ENCODE measurements around the gene ATP5MC2. TPM values are rescaled to one million over a fixed set of nuclear protein-coding genes. Genes with fewer than 3 reads are reported as not detected.

The ATP5MC2 gene
- 78.9 and 95.7 TPM in 2 replicates for total RNA-seq (2013; cell fraction: nucleolus; rRNA removed)
- total RNA-seq (2014; rRNA removed) = 401 and 458 TPM in 2 replicates
- 403 and 422 TPM in 2 replicates for total RNA-seq (2014; rRNA removed; fragmentation: Illumina TruSeq; extraction: Trizol)
- 380 and 418 TPM in 2 replicates for total RNA-seq (2021)
- polyA plus RNA-seq (2011; ENCODE audit: low read depth) = 407 TPM
- polyA plus RNA-seq (2011; rRNA removed) = 202 and 379 TPM in 2 replicates
- polyA plus RNA-seq (2011; cell fraction: cytosol; rRNA removed) = 736 and 802 TPM in 2 replicates
- 242 and 380 TPM in 2 replicates for polyA plus RNA-seq (2011; cell fraction: nucleus; rRNA removed)
- 675 and 683 TPM in 2 replicates for polyA plus RNA-seq (2012)
- polyA plus RNA-seq (2014; fragmentation: Illumina TruSeq; extraction: Trizol) = 642 and 648 TPM in 2 replicates
- 1,000 to 10,000 TPM in 1 of 2 experiments, 100 to 1,000 TPM in 1; 972 to 1,090 TPM for polyA plus RNA-seq (2014; fragmentation: Nextera tagmentation; extraction: Ambion mirVana)
- 470 and 606 TPM in 2 replicates for polyA plus RNA-seq (2014; rRNA removed)
- 100 to 1,000 TPM; 581 to 601 TPM for polyA plus RNA-seq (2016; fragmentation: Nextera tagmentation; extraction: Ambion mirVana)
- polyA minus RNA-seq (2011; rRNA and poly(A)+ RNA removed) = 847 and 1,381 TPM in 2 replicates
- 248 and 263 TPM in 2 replicates for polyA minus RNA-seq (2011; cell fraction: cytosol; rRNA and poly(A)+ RNA removed)
- 163 and 192 TPM in 2 replicates for polyA minus RNA-seq (2011; cell fraction: nucleus; rRNA and poly(A)+ RNA removed)
- Bru-seq, nascent RNA = percentile 92 among the genes with signal in this experiment
- BruChase-seq, experiment 1, labeled RNA remaining after a 6-hour chase = percentile 90 among the genes with signal in this experiment
- BruChase-seq, experiment 2, labeled RNA remaining after a 2-hour chase = percentile 83 among the genes with signal in this experiment
- long read RNA-seq, experiment 1, transcript ATP5MC2-202 (5 exons, 878 nt) = major isoform, 199 of 296 reads
- long read RNA-seq, experiment 1, transcript ATP5MC2-203 (4 exons, 1,976 nt) = minor isoform, 79 of 296 reads
- long read RNA-seq, experiment 1, partial matches to known transcripts = 1 of 296 reads
- long read RNA-seq, experiment 1, other reads (novel, unspliced or antisense) = 15 of 296 reads
- long read RNA-seq, experiment 2, transcript ATP5MC2-202 (5 exons, 878 nt) = major isoform, 338 of 414 reads
- long read RNA-seq, experiment 2, transcript ATP5MC2-203 (4 exons, 1,976 nt) = minor isoform, 51 of 414 reads
- long read RNA-seq, experiment 2, partial matches to known transcripts = 3 of 414 reads
- long read RNA-seq, experiment 2, other reads (novel, unspliced or antisense) = 21 of 414 reads

GRCh38 chr12:53675701-53676607, at the start of gene ATP5MC2:
TSS of gene ATP5MC2 (minus strand) at chr12:53676083. CDS start at chr12:53672614, 3,469 bp downstream.
- H4K20me1 ChIP-seq (ENCODE audit: control insufficient read depth, insufficient read depth) = no peaks in the 10 kb centered on the region
- H3K79me2 ChIP-seq (ENCODE audit: control insufficient read depth, insufficient read depth, low read length) = peaks cover 28% of the 10 kb centered on the region
- H3K27me3 ChIP-seq (replicated peaks in 1 of 2; ENCODE audit: control insufficient read depth in 2 of 2, insufficient read depth in 2 of 2, low read length in 1 of 2) = peaks cover 2 to 3% of the 10 kb centered on the region in 2 experiments; a peak in 1 of 4 replicates
- WGBS (ENCODE audit: insufficient coverage, insufficient replicate concordance, low lambda C conversion rate, missing lambda C conversion rate) = under 1% methylated on average over 61 of the region's 61 CpGs
- POLR2A ChIA-PET = interaction anchor here (0.5 to 5.2 kb wide), 6 partner anchors 47 to 132 kb away, joined by 3 to 35 read pairs (median 6); partner anchors contain the start of gene ATF7
- FAIRE-seq (peak; percentile 99), DNase-seq (ENCODE audit: low read depth, low spot score) (peak; percentile 100), ATAC-seq (peak; percentile 97)
- H3K4me2 ChIP-seq (ENCODE audit: control insufficient read depth, insufficient read depth) = peak within 1 kb of the TSS; percentile 98
- CTCF ChIA-PET = interaction anchor here (0.6 to 10.5 kb wide), 51 partner anchors 9 to 347 kb away, joined by 3 to 189 read pairs (median 4); partner anchors contain the start of genes ATF7, CALCOCO1, SP1 and TARBP2
- RAD21 ChIA-PET (ENCODE audit: unreplicated experiment) = interaction anchor here (0.6 to 6.3 kb wide), 26 partner anchors 11 to 597 kb away, joined by 3 to 140 read pairs (median 4); partner anchors contain the start of genes ATF7, SPRYD3 and TARBP2
- H3K9me3 ChIP-seq (replicated peaks; ENCODE audit: control insufficient read depth, insufficient read depth, low read length) = no peaks in the 10 kb centered on the region
- peak within 1 kb of the TSS; percentile 92 for H2AFZ ChIP-seq (ENCODE audit: control insufficient read depth, low read depth, low read length)
- no TSS peak for BruUV-seq (replicated peaks)
- intact Hi-C loops (cut with micrococcal nuclease; ENCODE audit: unreplicated experiment) (loop anchor here (1.0 to 2.0 kb wide), 3 partner anchors 49 to 133 kb away; partner anchors contain the start of gene ATF7), in situ Hi-C loops (cut with MboI) (loop anchor here (5.0 kb wide), 1 partner anchor 134 kb away; no protein-coding TSS in a partner anchor)
- H3K27ac ChIP-seq (ENCODE audit: control insufficient read depth, insufficient read depth) = peak within 1 kb of the TSS; percentile 88
- H3K36me3 ChIP-seq (ENCODE audit: control insufficient read depth in 2 of 2, insufficient read depth in 2 of 2, low read length in 1 of 2) = peaks cover 1 to 8% of the 10 kb centered on the region in 2 experiments; a peak in 2 of 4 replicates
- H3K9ac ChIP-seq (ENCODE audit: control insufficient read depth, insufficient read depth, low read length) = peak within 1 kb of the TSS; percentile 94
- peaks cover 7% of the 10 kb centered on the region for H3K4me1 ChIP-seq (ENCODE audit: control insufficient read depth, insufficient read depth, low read length)
- peak within 1 kb of the TSS; percentile 97 for H3K4me3 ChIP-seq
- SMC1A ChIA-PET (ENCODE audit: uncharacterized antibody, unreplicated experiment) = interaction anchor here (0.6 to 6.5 kb wide), 24 partner anchors 14 to 379 kb away, joined by 3 to 112 read pairs (median 4); partner anchors contain the start of genes CALCOCO1 and NPFF
- TF ChIP-seq KDM1A (IDR thresholded peaks at IDR 0.05; ENCODE audit: borderline replicate concordance) (no peak), GATAD2B (conservative IDR thresholded peaks at IDR 0.05; ENCODE audit: low read depth) (peak; percentile 84), ZNF24 (IDR thresholded peaks at IDR 0.05) (peak; percentile 86), HDAC2 (IDR thresholded peaks at IDR 0.05) (0 out of 2 replicates have a peak, but pooled peaks have one; percentile 44), POU2F2 (IDR thresholded peaks at IDR 0.05; ENCODE audit: borderline replicate concordance, low read depth, low read length) (0 out of 3 replicates have a peak, but pooled peaks have one; percentile 33), TCF3 (IDR thresholded peaks at IDR 0.05; ENCODE audit: borderline replicate concordance, insufficient read depth, low read depth, low read length) (no peak), MLLT1 (IDR thresholded peaks at IDR 0.05) (peak; percentile 98), IRF3 (IDR thresholded peaks at IDR 0.05) (no peak), TARDBP (IDR thresholded peaks at IDR 0.05; ENCODE audit: borderline replicate concordance) (peak; percentile 77; the same call in 1 of the 2 replicates), RELB (IDR thresholded peaks at IDR 0.05; ENCODE audit: low read depth) (peak; percentile 85), STAT1 (conservative IDR thresholded peaks at IDR 0.05) (peak; percentile 94), ESRRA (IDR thresholded peaks at IDR 0.05; ENCODE audit: low read length) (peak; percentile 86; the same call in 1 of the 2 replicates)
